Lower lobe of right lung (tissue), 2 donors: ENCODE data around the gene CEP170. TPM values are rescaled to one million over a fixed set of nuclear protein-coding genes. Genes with fewer than 3 reads are reported as not detected.

Experiments used
- ATAC-seq, 2 donors: fragments of 200-7000 bp; cut with Tn5 transposase; one replicate each; pipeline ENCODE4 v1.9.1; 2020 to 2022; ENCODE audit warnings: mild to moderate bottlenecking in 2 of 2, moderate library complexity in 2 of 2
- DNase-seq: peaks from one replicate; pipeline ENCODE4 v3.0.0-alpha.2; 2020
- H3K27ac ChIP-seq: fragments of 200-600 bp; one replicate; pipeline ENCODE4 v1.8.0; 2022
- H3K27me3 ChIP-seq: fragments of 200-600 bp; one replicate; pipeline ENCODE4 v1.8.0; 2022; ENCODE audit warnings: low read depth
- H3K36me3 ChIP-seq: fragments of 200-600 bp; one replicate; pipeline ENCODE4 v1.8.0; 2022; ENCODE audit warnings: mild to moderate bottlenecking
- H3K4me1 ChIP-seq: fragments of 200-600 bp; one replicate; pipeline ENCODE4 v1.8.0; 2022
- H3K4me3 ChIP-seq: fragments of 200-600 bp; one replicate; pipeline ENCODE4 v1.8.0; 2022; ENCODE audit warnings: mild to moderate bottlenecking
- H3K9me3 ChIP-seq: fragments of 200-600 bp; one replicate; pipeline ENCODE4 v1.8.0; 2022
- intact Hi-C: fragments of 100-400 bp; cut with DNase I; formaldehyde crosslinking; loops from one replicate; pipeline ENCODE4 v1.11.0; 2022
- total RNA-seq: library from RNA; stranded (reverse); fragmentation: NEBNext Ultra II Directional; extraction: Animal tissue kit (Norgen Biotek cat#: 25700); gene quantifications from one replicate; pipeline ENCODE4 v1.2.1, GENCODE V29; 2021
- TF ChIP-seq, protein P1 (sequence below): fragments of 200-600 bp; IDR thresholded peaks from one replicate; pipeline ENCODE4 v1.8.0; 2022; ENCODE audit warnings: antibody characterized with exemption, mild to moderate bottlenecking
- donor health status: DM: no; HTN: yes; CAD: no; lungs with severe emphysema.

The CEP170 gene
- total RNA-seq, 1 donor from 2014 or later, result 106 TPM

DNA sequence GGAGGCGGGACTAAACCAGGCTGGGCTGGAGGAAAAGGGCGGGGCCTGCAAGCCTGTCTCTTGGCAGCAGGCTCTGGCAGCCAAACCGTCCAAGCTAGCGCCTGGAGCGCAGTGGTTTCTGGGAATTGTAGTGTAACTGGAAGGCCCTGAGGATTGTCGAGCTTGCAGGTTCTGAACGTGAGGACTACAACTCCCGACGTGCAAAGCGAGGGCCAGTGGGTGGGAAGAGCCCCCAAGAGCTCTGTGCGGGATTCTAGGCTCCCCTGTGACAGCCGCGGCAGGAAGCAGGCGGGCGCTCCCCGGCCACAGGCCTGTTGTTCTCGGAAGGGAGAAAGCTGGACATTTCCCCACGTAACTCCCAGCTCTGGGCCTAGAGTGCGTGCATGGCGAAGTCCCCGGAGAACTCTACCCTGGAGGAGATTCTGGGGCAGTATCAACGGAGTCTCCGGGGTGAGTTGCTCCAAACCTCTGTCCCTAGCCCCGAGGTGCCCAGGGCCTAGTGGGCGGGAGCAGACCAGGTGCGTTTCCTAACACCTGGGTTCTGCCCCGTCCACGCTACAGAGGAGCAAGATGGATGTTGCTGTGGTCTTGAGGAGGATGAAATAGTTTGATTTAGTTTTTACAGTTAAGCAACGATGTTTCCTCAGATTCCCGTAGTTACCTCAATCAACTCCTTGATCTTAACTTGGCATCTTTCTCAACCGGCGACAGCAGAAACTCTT, 871 bp upstream of the CEP170 start, which contains the start of gene SDCCAG8:
Gene SDCCAG8, plus strand, starts transcription at position 251 of the 722 bp plus-strand sequence. Its CDS starts 133 bp downstream, at position 384.
- intact Hi-C loops, result no loop called here
- TF ChIP-seq, protein P1, sequence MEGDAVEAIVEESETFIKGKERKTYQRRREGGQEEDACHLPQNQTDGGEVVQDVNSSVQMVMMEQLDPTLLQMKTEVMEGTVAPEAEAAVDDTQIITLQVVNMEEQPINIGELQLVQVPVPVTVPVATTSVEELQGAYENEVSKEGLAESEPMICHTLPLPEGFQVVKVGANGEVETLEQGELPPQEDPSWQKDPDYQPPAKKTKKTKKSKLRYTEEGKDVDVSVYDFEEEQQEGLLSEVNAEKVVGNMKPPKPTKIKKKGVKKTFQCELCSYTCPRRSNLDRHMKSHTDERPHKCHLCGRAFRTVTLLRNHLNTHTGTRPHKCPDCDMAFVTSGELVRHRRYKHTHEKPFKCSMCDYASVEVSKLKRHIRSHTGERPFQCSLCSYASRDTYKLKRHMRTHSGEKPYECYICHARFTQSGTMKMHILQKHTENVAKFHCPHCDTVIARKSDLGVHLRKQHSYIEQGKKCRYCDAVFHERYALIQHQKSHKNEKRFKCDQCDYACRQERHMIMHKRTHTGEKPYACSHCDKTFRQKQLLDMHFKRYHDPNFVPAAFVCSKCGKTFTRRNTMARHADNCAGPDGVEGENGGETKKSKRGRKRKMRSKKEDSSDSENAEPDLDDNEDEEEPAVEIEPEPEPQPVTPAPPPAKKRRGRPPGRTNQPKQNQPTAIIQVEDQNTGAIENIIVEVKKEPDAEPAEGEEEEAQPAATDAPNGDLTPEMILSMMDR, result no peak
- H3K4me1 ChIP-seq, result peaks cover 59% of the 10 kb centered on the region
- H3K27ac ChIP-seq, result peak within 1 kb of the TSS; percentile 98
- H3K36me3 ChIP-seq, result no peaks in the 10 kb centered on the region
- peak; percentile 94 to 96 for ATAC-seq
- H3K27me3 ChIP-seq, result no peaks in the 10 kb centered on the region
- no peaks in the 10 kb centered on the region for H3K9me3 ChIP-seq
- DNase-seq, result peak; percentile 98
- peak within 1 kb of the TSS; percentile 81 for H3K4me3 ChIP-seq

DNA sequence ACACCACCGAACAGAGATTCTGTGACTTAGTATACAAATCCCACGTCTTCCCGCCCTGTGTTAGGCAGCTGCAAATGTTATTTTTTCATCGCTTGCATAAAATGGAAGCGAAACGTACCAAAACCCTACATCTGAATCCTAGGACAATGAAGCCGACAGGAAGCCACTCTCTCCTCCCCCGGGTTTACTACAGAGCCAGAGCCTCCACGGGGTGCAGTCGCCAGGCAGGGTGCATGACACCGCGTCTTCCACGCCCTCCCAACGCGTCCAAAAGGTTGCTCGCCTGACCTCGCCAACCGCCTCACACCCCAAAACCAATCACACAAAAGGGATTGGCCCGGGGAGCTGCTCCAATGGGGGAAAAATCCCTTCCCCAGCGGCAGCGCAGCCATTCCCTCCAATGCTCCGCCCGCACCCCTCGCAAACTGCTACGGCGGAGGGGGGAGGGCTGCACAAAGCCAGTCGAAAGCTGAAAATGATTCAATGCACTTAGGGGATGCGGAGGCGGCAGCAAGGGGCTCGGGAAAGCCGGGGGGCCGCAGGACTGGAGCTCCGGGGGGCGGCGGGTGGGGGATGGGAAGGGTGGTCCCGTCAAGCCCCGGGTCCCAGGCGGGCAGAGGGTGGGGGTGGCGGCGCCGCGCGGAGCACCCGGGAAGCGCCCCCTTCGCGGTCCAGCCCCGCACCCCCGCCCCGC, 701 bp downstream of the CEP170 start:
- intact Hi-C loops, result no loop called here
- ATAC-seq (peak; percentile 42 to 49), DNase-seq (peak; percentile 86)
- peaks cover 63% of the 10 kb centered on the region for H3K4me1 ChIP-seq
- H3K36me3 ChIP-seq, result no peaks in the 10 kb centered on the region
- H3K4me3 ChIP-seq, result peak overlapping the region; percentile 81
- no peaks in the 10 kb centered on the region for H3K9me3 ChIP-seq
- peak overlapping the region; percentile 98 for H3K27ac ChIP-seq
- TF ChIP-seq, protein P1, result no peak
- H3K27me3 ChIP-seq, result no peaks in the 10 kb centered on the region

DNA sequence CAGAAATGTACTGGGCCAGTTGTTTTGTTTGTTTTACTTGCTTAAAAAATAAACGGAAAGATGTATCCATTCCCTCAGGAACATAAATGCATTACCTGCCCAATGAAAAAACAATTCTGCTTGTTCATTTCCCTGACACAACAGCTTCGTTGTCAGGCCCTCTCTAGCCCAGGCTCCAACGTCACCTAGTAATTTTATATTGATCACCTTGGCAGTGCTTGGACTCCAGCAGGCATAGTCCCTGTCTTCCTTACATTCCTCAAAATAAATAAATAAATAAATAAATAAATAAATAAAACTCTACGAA, 1.2 kb downstream of the CEP170 start:
- peak overlapping the region; percentile 98 for H3K27ac ChIP-seq

DNA sequence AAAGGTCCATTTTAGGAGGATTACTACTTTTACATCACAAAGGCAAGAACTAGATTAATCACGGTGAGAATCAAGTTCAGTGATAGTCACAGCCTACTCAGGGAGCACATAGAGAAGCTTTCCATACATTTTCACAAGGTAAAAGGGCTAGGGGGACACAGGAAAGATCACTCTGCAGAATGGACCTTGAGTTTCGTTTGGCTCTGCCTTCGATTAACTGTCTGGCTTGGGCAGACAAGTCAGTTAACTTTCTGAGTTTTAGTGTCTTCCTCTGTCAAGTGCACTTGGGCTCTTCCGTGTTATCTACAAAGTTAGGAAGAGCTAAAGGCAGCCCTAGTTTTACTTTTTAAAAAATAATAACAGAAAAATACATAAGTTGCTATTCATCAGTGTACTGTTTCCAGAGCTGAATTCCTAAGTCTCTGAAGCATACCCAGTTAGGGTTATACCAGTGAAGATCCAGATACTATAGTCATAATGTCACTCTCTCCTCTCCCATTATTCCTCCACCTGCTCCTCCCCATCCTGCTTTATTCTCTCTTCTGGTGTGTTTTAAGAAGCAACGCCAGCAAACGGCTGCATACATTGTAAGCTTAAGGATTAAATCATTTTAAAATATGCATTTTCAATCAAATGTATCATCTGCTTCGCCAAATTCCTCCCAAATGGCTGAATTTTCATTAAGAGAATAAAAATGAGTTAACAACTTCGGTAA, 1.7 kb downstream of the CEP170 start:
- peaks cover 61% of the 10 kb centered on the region for H3K4me1 ChIP-seq

More for the DNA sequence above, 1.2 kb downstream of the CEP170 start:
- Histone ChIP-seq H3K36me3 (no peaks in the 10 kb centered on the region), H3K4me1 (peaks cover 63% of the 10 kb centered on the region), H3K4me3 (peak overlapping the region; percentile 81), H3K27me3 (no peaks in the 10 kb centered on the region), H3K9me3 (no peaks in the 10 kb centered on the region)
- no peak for ATAC-seq
- intact Hi-C loops, result no loop called here
- TF ChIP-seq, protein P1, result no peak
- no peak for DNase-seq

DNA sequence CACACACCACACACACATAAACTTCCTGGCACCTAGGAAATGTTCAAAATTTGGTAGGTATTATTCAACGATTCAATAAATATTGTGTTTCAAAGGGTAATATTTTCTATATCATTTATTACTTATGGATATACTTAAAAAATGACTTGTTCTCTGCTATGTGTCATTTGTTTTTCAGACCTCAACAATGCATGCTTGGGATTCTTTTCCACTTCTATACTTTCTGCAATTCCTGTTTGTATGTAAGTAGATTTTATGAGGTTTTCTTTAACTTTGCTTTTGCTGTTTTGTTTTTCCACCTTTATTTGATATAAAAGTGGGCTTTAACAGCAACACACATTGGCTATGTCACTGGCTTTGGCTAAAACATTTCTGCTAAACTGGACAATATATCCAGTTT, 3.5 kb downstream of the CEP170 start:
- TF ChIP-seq, protein P1, result no peak
- Histone ChIP-seq H3K27ac (no peak overlapping the region), H3K4me3 (no peak overlapping the region), H3K36me3 (no peaks in the 10 kb centered on the region), H3K27me3 (no peaks in the 10 kb centered on the region), H3K9me3 (no peaks in the 10 kb centered on the region), H3K4me1 (peaks cover 54% of the 10 kb centered on the region)
- DNase-seq (no peak), ATAC-seq (no peak)
- intact Hi-C loops, result no loop called here

More for the DNA sequence above, 1.7 kb downstream of the CEP170 start:
- no peak for ATAC-seq
- TF ChIP-seq, protein P1, result no peak
- no peak for DNase-seq
- Histone ChIP-seq H3K9me3 (no peaks in the 10 kb centered on the region), H3K27me3 (no peaks in the 10 kb centered on the region), H3K4me3 (peak overlapping the region; percentile 81), H3K27ac (peak overlapping the region; percentile 98), H3K36me3 (no peaks in the 10 kb centered on the region)
- intact Hi-C loops, result no loop called here
